Measurements from ENCODE around the gene FNDC3B. TPM values are rescaled to one million over a fixed set of nuclear protein-coding genes. Genes with fewer than 3 reads are reported as not detected.

Gene FNDC3B
- total and polyA plus RNA-seq, 9 of the 15 experiments (the other 6 are each of a cell fraction or from before 2014, with no cell fraction given) = 7.0 to 35.8 (median 16.2) TPM

DNA sequence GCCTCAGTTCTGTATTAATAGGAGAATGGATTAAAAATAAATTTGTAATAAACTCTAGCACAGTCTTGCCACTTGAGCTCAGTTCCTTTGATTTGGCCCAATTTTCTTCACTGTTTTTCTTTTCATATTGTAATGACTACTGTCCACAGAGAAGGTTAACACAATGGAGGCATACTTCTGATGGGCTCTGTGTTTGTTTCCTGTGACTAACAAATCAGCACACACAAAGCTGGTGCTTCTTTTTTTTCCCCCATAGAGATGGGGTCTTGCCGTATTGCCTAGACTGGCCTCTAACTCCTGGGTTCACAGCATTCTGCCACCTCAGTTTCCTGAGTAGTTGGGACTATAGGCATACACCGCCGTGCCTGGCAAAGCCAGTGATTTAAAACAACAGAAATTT, 226.7 kb downstream of the FNDC3B start (continued):
- TF ChIP-seq, protein P1, sequence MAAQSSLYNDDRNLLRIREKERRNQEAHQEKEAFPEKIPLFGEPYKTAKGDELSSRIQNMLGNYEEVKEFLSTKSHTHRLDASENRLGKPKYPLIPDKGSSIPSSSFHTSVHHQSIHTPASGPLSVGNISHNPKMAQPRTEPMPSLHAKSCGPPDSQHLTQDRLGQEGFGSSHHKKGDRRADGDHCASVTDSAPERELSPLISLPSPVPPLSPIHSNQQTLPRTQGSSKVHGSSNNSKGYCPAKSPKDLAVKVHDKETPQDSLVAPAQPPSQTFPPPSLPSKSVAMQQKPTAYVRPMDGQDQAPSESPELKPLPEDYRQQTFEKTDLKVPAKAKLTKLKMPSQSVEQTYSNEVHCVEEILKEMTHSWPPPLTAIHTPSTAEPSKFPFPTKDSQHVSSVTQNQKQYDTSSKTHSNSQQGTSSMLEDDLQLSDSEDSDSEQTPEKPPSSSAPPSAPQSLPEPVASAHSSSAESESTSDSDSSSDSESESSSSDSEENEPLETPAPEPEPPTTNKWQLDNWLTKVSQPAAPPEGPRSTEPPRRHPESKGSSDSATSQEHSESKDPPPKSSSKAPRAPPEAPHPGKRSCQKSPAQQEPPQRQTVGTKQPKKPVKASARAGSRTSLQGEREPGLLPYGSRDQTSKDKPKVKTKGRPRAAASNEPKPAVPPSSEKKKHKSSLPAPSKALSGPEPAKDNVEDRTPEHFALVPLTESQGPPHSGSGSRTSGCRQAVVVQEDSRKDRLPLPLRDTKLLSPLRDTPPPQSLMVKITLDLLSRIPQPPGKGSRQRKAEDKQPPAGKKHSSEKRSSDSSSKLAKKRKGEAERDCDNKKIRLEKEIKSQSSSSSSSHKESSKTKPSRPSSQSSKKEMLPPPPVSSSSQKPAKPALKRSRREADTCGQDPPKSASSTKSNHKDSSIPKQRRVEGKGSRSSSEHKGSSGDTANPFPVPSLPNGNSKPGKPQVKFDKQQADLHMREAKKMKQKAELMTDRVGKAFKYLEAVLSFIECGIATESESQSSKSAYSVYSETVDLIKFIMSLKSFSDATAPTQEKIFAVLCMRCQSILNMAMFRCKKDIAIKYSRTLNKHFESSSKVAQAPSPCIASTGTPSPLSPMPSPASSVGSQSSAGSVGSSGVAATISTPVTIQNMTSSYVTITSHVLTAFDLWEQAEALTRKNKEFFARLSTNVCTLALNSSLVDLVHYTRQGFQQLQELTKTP (IDR thresholded peaks at IDR 0.05; ENCODE audit: low read depth in 1 of 2, partially characterized antibody in 2 of 2) = no peak
- TF ChIP-seq ZC3H8 (IDR thresholded peaks at IDR 0.05) (no peak), CEBPG (CRISPR knock-in tag; IDR thresholded peaks at IDR 0.05) (no peak), CEBPG (tag; conservative IDR thresholded peaks at IDR 0.05 in 1 of 2, IDR thresholded peaks at IDR 0.05 in 1 of 2) (no peak), MAFF (IDR thresholded peaks at IDR 0.05; ENCODE audit: low read length) (no peak)

DNA sequence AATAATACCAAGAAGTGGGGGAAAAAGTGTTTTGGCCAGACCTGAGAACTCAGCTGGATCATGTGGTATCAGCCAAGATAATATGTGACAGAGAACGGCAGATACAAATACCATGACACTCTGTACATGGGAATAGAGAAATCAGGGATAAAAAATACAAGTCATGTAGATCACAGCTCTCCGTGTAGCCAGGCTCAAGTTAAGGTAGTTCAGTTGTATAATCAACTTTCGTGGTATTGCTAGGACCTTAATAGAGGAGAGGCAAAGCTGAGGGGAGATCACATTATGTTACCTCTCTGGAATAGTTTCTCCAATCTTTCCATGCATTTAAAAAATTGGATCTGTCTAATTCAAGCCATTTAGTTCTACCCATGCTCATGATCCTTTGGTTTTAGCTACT, 229.0 kb downstream of the FNDC3B start:
- H3K27ac ChIP-seq (ENCODE audit: extremely low read depth, low read depth, low read length) = no peak overlapping the region
- 67% methylated on average over 3 of the region's 3 CpGs for WGBS (ENCODE audit: insufficient coverage, low coverage, missing lambda C conversion rate)
- ChIA-PET POLR2A (interaction anchor here (0.6 kb wide), 1 partner anchor 8 kb away, joined by 3 read pairs; no protein-coding TSS in a partner anchor), CTCF (ENCODE audit: low intra/inter-chr PET ratio) (no interaction called here)
- intact Hi-C loops (cut with micrococcal nuclease) = no loop called here
- no peak overlapping the region for H2AFZ ChIP-seq (ENCODE audit: low read depth, low read length)
- no TSS peak for BruUV-seq (replicated peaks)
- in situ Hi-C loops (cut with MboI) = no loop called here
- no peak for ATAC-seq
- H3K9me1 ChIP-seq (ENCODE audit: control insufficient read depth, insufficient read depth, low read length) = no peaks in the 10 kb centered on the region
- H3K4me1 ChIP-seq (replicated peaks in 1 of 2; ENCODE audit: control insufficient read depth in 2 of 2, insufficient read depth in 2 of 2, low read length in 2 of 2) = no peaks in the 10 kb centered on the region
- H3K9ac ChIP-seq (ENCODE audit: insufficient read depth in 1 of 2, low read depth in 2 of 2, low read length in 2 of 2) = no peak overlapping the region
- H3K4me3 ChIP-seq = no peak overlapping the region
- H3K9me3 ChIP-seq (replicated peaks; ENCODE audit: control insufficient read depth, insufficient read depth, low read depth, low read length) = no peaks in the 10 kb centered on the region
- H3K79me2 ChIP-seq (ENCODE audit: control insufficient read depth, insufficient read depth, low read length) = no peaks in the 10 kb centered on the region
- no peaks in the 10 kb centered on the region for H3K27me3 ChIP-seq (ENCODE audit: control insufficient read depth in 2 of 2, insufficient read depth in 2 of 2, low read length in 2 of 2)
- FAIRE-seq = peak; percentile 67
- peaks cover 32% of the 10 kb centered on the region; the same call in 2 of the 3 replicates for H3K36me3 ChIP-seq (ENCODE audit: control insufficient read depth, insufficient read depth, low read length)
- no peaks in the 10 kb centered on the region for H4K20me1 ChIP-seq (replicated peaks; ENCODE audit: control insufficient read depth, insufficient read depth, low read length)
- no peak for DNase-seq (ENCODE audit: extremely low read depth in 1 of 4, low spot score in 3 of 4)
- no peak overlapping the region for H3K4me2 ChIP-seq (ENCODE audit: insufficient read depth, low read length)
- TF ChIP-seq JUND (IDR thresholded peaks at IDR 0.05; ENCODE audit: borderline replicate concordance, low read depth, low read length) = no peak
- no peak for TF ChIP-seq JUND (tag; IDR thresholded peaks at IDR 0.05; ENCODE audit: borderline replicate concordance, low read depth, low read length)
- no peak for TF ChIP-seq ZNF354B (CRISPR knock-in tag; IDR thresholded peaks at IDR 0.05)
- no peak for TF ChIP-seq ZNF277 (CRISPR knock-in tag; IDR thresholded peaks at IDR 0.05; ENCODE audit: borderline replicate concordance)
- TF ChIP-seq ZNF408 (CRISPR knock-in tag; IDR thresholded peaks at IDR 0.05; ENCODE audit: low read depth) = no peak
- TF ChIP-seq MLLT1 (IDR thresholded peaks at IDR 0.05) = no peak
- no peak for TF ChIP-seq TOE1 (IDR thresholded peaks at IDR 0.05; ENCODE audit: borderline replicate concordance)
- TF ChIP-seq TOE1 (CRISPR knock-in tag; IDR thresholded peaks at IDR 0.05; ENCODE audit: borderline replicate concordance, low read depth) = no peak
- no peak for TF ChIP-seq HMG20B (CRISPR knock-in tag; IDR thresholded peaks at IDR 0.05)
- no peak for TF ChIP-seq ZFP30 (CRISPR knock-in tag; IDR thresholded peaks at IDR 0.05; ENCODE audit: borderline replicate concordance)
